Gastrocnemius medialis (tissue), 4 donors: ENCODE measurements around the gene SLC66A1. TPM values are rescaled to one million over a fixed set of nuclear protein-coding genes. Genes with fewer than 3 reads are reported as not detected.
"Not testable (repeated sequence)": the region's sequence is repeated elsewhere in the genome, so short reads cannot be mapped to it uniquely, and the experiment has no call there.

ENCODE experiments used
- ATAC-seq, 2 donors: fragments of 150-250 bp; one replicate each; pipeline ENCODE4 v1.9.1; 2016
- DNase-seq, 2 donors: peaks; one replicate each; pipeline ENCODE4 v3.0.0-alpha.2; 2019
- H3K27ac ChIP-seq, 4 donors: fragments of 200-600 bp; sonication (generic); 1 replicate in 1 of 4; 2 replicates in 3 of 4; pipeline ENCODE4 v1.5.1; 2016 to 2018; ENCODE audit warnings: mild to moderate bottlenecking in 2 of 4, moderate library complexity in 1 of 4
- H3K27me3 ChIP-seq, 3 donors: fragments of 200-600 bp; sonication (generic) in 2 of 3; 1 replicate in 1 of 3; 2 replicates in 2 of 3; pipeline versions ENCODE4 v1.5.1 to v1.6.0; 2016 to 2019; ENCODE audit warnings: mild to moderate bottlenecking in 1 of 3, moderate library complexity in 1 of 3
- H3K36me3 ChIP-seq, 2 donors: fragments of 200-600 bp; sonication (generic) in 1 of 2; one replicate each; pipeline ENCODE4 v1.5.1; 2017 to 2018
- H3K4me1 ChIP-seq, 2 donors: fragments of 200-600 bp; sonication (generic) in 1 of 2; one replicate each; pipeline ENCODE4 v1.5.1; 2016 to 2017; ENCODE audit warnings: mild to moderate bottlenecking in 2 of 2
- H3K4me3 ChIP-seq, 4 donors: fragments of 200-600 bp; sonication (generic) in 3 of 4; 1 replicate in 1 of 4; 2 replicates in 3 of 4; pipeline ENCODE4 v1.5.1; 2016 to 2019; ENCODE audit warnings: mild to moderate bottlenecking in 2 of 4
- H3K9me3 ChIP-seq, 3 donors: fragments of 200-600 bp; sonication (generic) in 2 of 3; 1 replicate in 1 of 3; 2 replicates in 2 of 3; pipeline ENCODE4 v1.5.1; 2016 to 2019
- CTCF ChIP-seq, 5 experiments: fragments of 450-650 bp in 3 of 5; fragments of 200-600 bp in 2 of 5; sonication (generic) in 2 of 5; IDR thresholded peaks in 4 of 5; conservative IDR thresholded peaks in 1 of 5; 1 replicate in 4 of 5; 2 replicates in 1 of 5; pipeline ENCODE4 v1.5.1; 2016 to 2019; ENCODE audit warnings: antibody characterized with exemption in 5 of 5, mild to moderate bottlenecking in 3 of 5, moderate library complexity in 3 of 5
- POLR2A ChIP-seq, 2 donors: fragments of 450-650 bp; IDR thresholded peaks; one replicate each; pipeline ENCODE4 v1.6.1; 2017; ENCODE audit warnings: antibody characterized with exemption in 2 of 2, mild to moderate bottlenecking in 2 of 2, moderate library complexity in 2 of 2
- in situ Hi-C, 4 donors: fragments of 200-750 bp; cut with MboI; loops; one replicate each; pipeline versions ENCODE4 v1.15.0 to v1.8.0; 2017; ENCODE audit warnings: low sequenced_read_pairs in 4 of 4
- intact Hi-C: fragments of 100-400 bp; cut with DNase I; formaldehyde crosslinking; loops from one replicate; pipeline ENCODE4 v1.15.1; 2023; ENCODE audit warnings: low total_unique reads
- total RNA-seq, 4 donors: library from RNA; depleted of rRNA; stranded (reverse); fragments of >200 nt; gene quantifications; one replicate each; pipeline versions ENCODE4 v1.1.0 to v1.2.3, GENCODE V29; 2016

Gene SLC66A1
- total RNA-seq, 4 donors from 2014 or later, result 13.9 to 30.0 (median 19.3) TPM

GRCh38 chr1:19272064-19272463 is 40.1 kb upstream of the SLC66A1 start:
- H3K4me3 ChIP-seq, result no peak overlapping the region
- peaks cover 0 to 3% (median 0%) of the 10 kb centered on the region in 3 donors for H3K27me3 ChIP-seq
- no peak overlapping the region for H3K27ac ChIP-seq
- no peaks in the 10 kb centered on the region for H3K9me3 ChIP-seq
- DNase-seq, result no peak
- no peak for ATAC-seq
- no peaks in the 10 kb centered on the region for H3K36me3 ChIP-seq
- no peaks in the 10 kb centered on the region for H3K4me1 ChIP-seq
- in situ Hi-C loops, result no loop called here
- no peak for TF ChIP-seq CTCF (IDR thresholded peaks at IDR 0.05 in 4 of 5, conservative IDR thresholded peaks at IDR 0.05 in 1 of 5)
- TF ChIP-seq POLR2A (IDR thresholded peaks at IDR 0.05), result no peak
- intact Hi-C loops, result no loop called here

- Histone ChIP-seq H3K27me3 (peaks cover 0 to 3% (median 0%) of the 10 kb centered on the region in 3 donors), H3K4me3 (no peak overlapping the region), H3K36me3 (no peaks in the 10 kb centered on the region), H3K4me1 (no peaks in the 10 kb centered on the region), H3K9me3 (no peaks in the 10 kb centered on the region), H3K27ac (no peak overlapping the region)
- no peak for TF ChIP-seq CTCF (IDR thresholded peaks at IDR 0.05 in 4 of 5, conservative IDR thresholded peaks at IDR 0.05 in 1 of 5)
- no peak for TF ChIP-seq POLR2A (IDR thresholded peaks at IDR 0.05)
- no peak for DNase-seq
- in situ Hi-C loops, result no loop called here
- intact Hi-C loops, result no loop called here
- ATAC-seq, result no peak
Measured at GRCh38 chr1:19273106-19273843, 38.9 kb upstream of the SLC66A1 start.

DNA sequence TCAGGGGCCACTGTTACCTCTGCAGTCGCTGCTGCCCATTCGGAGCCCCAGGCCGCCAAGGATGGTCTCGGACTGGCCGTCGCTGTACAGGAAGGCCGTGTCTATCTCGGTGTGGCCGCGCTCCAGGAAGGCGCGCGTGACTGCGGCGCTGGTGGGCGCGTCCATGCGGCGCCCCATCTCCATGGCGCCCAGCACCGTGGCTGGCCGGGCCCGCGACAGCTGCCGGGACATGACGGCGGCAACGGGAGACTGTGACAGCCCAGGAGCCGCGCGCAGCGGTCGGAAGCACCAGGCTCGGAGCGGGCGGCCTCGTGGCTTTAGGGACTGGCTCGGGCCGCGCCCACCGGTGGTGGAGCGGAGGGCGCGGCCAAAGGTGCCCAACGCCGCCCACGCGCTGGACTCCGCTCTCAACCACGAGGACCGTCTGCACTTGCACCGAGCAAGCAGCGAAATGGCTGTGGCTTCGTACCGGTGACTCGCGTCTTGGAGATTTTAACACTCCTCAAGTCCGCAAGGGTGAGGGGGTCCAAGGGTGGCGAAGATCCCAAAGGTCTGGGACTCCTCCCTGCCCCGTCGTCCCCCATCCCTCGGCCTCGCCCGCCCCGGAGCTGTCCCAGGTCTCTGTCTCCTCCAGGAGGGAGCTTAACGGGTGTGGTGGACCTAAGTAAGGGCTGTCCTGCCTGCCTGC is 38.1 kb upstream of the SLC66A1 start:
- H3K4me1 ChIP-seq, intact Hi-C loops, H3K4me3 ChIP-seq, H3K9me3 ChIP-seq, H3K36me3 ChIP-seq, ATAC-seq, in situ Hi-C loops, H3K27ac ChIP-seq, H3K27me3 ChIP-seq, DNase-seq: not testable (repeated sequence)

DNA sequence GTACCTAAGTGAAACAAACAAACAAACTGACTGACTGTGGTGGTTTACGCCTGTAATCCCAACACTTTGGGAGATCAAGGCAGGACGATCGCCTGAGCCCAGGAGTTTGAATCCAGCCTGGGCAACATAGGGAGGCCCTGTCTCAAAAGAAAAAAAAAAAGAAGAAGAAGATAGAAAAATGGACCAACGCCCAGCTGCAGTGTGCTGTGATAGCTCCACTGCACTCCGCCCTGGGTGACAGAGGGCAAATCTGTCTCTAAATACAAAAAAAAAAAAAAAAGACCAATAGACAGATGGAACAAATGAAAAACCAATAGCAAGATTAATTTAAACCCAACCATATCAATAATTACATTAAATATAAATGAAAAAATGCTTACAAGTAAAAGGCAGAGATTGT is 37.5 kb upstream of the SLC66A1 start:
- Histone ChIP-seq H3K9me3 (no peaks in the 10 kb centered on the region), H3K4me3 (no peak overlapping the region), H3K27me3 (peaks cover 0 to 3% (median 0%) of the 10 kb centered on the region in 3 donors), H3K36me3 (no peaks in the 10 kb centered on the region), H3K4me1 (no peaks in the 10 kb centered on the region), H3K27ac (no peak overlapping the region)
- ATAC-seq, result no peak
- DNase-seq, result no peak
- intact Hi-C loops, result no loop called here
- TF ChIP-seq POLR2A (IDR thresholded peaks at IDR 0.05) (no peak), CTCF (IDR thresholded peaks at IDR 0.05 in 4 of 5, conservative IDR thresholded peaks at IDR 0.05 in 1 of 5) (no peak)
- in situ Hi-C loops, result no loop called here

DNA sequence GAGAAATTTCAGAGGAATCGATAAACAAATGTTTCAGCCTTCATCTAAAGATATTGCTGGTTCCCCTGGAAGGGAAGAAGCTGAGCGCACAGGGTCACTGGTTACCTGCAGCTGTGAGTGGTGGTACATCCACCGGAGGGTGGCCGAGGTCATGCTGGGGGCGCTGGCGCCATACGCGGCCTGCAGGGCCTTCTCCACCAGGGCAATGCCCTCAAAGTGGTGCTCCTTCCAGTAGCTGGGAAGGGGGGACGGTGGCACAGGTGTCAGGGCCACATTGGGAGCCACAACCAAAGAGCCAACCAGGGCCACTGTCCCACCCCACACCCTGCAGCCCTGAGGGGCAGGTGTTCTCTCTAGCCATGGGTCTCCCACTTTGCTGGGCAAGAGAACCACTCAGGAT is 28.2 kb upstream of the SLC66A1 start:
- no peaks in the 10 kb centered on the region for H3K27me3 ChIP-seq
- no peak overlapping the region for H3K27ac ChIP-seq
- H3K4me1 ChIP-seq, result peaks cover under 1 to 2% of the 10 kb centered on the region in 2 donors
- no peaks in the 10 kb centered on the region for H3K36me3 ChIP-seq
- TF ChIP-seq CTCF (IDR thresholded peaks at IDR 0.05 in 4 of 5, conservative IDR thresholded peaks at IDR 0.05 in 1 of 5) (no peak), POLR2A (IDR thresholded peaks at IDR 0.05) (no peak)
- ATAC-seq (no peak), DNase-seq (no peak)
- no peaks in the 10 kb centered on the region for H3K9me3 ChIP-seq
- in situ Hi-C loops, result no loop called here
- H3K4me3 ChIP-seq, result no peak overlapping the region
- intact Hi-C loops, result no loop called here
